Suprapubic skin (tissue), 4 donors: ENCODE results near the gene KCNRG.

Experiments used
- EP300 ChIP-seq: sonication (generic); formaldehyde crosslinking; IDR thresholded peaks from one replicate; pipeline ENCODE4 v1.6.1; 2017; ENCODE audit warnings: antibody characterized with exemption
- POLR2A ChIP-seq, 2 donors: fragments of 450-650 bp; IDR thresholded peaks; one replicate each; pipeline ENCODE4 v1.6.1; 2017; ENCODE audit warnings: antibody characterized with exemption in 2 of 2, mild to moderate bottlenecking in 2 of 2, moderate library complexity in 2 of 2
- POLR2AphosphoS5 ChIP-seq, 3 donors: sonication (generic); formaldehyde crosslinking; IDR thresholded peaks; one replicate each; pipeline ENCODE4 v1.6.1; 2017; ENCODE audit warnings: antibody characterized with exemption in 3 of 3
- TF ChIP-seq, protein P1 (sequence below), 2 donors: fragments of 200-600 bp in 1 of 2; fragments of 450-650 bp in 1 of 2; sonication (generic) in 1 of 2; IDR thresholded peaks; one replicate each; pipeline ENCODE4 v1.5.1; 2016 to 2019; ENCODE audit warnings: antibody characterized with exemption in 2 of 2, mild to moderate bottlenecking in 1 of 2, moderate library complexity in 1 of 2

DNA sequence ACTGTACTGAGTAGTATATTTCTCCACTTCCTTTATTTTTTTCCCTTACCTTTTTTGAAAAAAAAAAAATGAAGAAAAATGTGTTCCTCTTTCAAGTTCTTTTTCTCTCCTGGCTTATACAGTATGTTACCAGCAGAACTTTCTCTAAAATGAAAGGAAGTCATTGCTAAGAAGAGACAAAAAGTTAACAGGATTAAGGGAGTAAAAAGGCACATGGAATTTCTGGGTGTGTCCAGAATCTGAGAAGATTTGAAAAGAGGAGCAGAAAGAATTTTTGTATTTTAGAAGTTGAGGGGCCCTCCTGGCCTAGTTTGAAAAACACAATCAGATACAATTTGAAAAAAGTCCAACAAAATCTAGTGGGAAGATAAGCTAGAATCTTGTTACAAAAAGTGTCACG lies 39.4 kb upstream of the KCNRG start:
- TF ChIP-seq, protein P1, sequence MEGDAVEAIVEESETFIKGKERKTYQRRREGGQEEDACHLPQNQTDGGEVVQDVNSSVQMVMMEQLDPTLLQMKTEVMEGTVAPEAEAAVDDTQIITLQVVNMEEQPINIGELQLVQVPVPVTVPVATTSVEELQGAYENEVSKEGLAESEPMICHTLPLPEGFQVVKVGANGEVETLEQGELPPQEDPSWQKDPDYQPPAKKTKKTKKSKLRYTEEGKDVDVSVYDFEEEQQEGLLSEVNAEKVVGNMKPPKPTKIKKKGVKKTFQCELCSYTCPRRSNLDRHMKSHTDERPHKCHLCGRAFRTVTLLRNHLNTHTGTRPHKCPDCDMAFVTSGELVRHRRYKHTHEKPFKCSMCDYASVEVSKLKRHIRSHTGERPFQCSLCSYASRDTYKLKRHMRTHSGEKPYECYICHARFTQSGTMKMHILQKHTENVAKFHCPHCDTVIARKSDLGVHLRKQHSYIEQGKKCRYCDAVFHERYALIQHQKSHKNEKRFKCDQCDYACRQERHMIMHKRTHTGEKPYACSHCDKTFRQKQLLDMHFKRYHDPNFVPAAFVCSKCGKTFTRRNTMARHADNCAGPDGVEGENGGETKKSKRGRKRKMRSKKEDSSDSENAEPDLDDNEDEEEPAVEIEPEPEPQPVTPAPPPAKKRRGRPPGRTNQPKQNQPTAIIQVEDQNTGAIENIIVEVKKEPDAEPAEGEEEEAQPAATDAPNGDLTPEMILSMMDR (IDR thresholded peaks at IDR 0.05), result no peak
- no peak for TF ChIP-seq POLR2A (IDR thresholded peaks at IDR 0.05)
- TF ChIP-seq EP300, result no peak
- TF ChIP-seq POLR2AphosphoS5 (IDR thresholded peaks at IDR 0.05), result no peak
